ENCODE results near the gene UCK2. TPM values are rescaled to one million over a fixed set of nuclear protein-coding genes. Genes with fewer than 3 reads are reported as not detected.

The UCK2 gene
- total and polyA plus RNA-seq, 2 donors (not counting 3 experiments of a cell fraction or from before 2014, with no cell fraction given), result 62.3 to 74.7 TPM

DNA sequence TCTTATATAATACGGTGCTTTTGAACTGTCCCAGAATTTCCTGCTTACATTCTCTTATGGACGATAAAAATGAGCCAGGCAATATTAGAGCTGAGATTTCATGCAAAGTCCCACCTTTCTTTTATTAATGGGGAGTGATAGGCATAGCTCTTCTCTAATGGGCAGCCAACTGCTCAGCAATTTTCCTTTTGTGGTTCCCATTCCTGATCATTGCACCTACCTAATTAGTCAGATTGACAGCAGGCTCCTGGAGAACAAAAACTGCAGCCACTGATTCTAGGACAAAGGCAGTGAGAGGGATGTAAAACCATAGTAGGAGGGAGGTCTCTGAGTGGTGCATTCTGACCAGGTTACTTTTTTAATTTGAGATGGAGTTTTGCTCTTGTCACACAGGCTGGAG is 110.4 kb downstream of the UCK2 start:
- dilution Hi-C loops (cut with MboI; ENCODE audit: extremely low pct_ligation_motif_present, low sequenced_read_pairs) (no loop called here), intact Hi-C loops (cut with micrococcal nuclease) (no loop called here)
- Histone ChIP-seq H4K20me1 (replicated peaks; ENCODE audit: control insufficient read depth, extremely low read depth, insufficient read depth, low read length) (no peaks in the 10 kb centered on the region), H3K79me2 (ENCODE audit: control insufficient read depth, insufficient read depth, low read length) (no peaks in the 10 kb centered on the region), H2AFZ (ENCODE audit: low read depth, low read length) (no peak overlapping the region), H3K27ac (ENCODE audit: insufficient read depth, low read depth, low read length) (no peak overlapping the region), H3K9me1 (replicated peaks; ENCODE audit: control insufficient read depth, extremely low read depth, insufficient read depth, low read length) (no peaks in the 10 kb centered on the region), H3K4me1 (ENCODE audit: control insufficient read depth, extremely low read depth, insufficient read depth, low read length) (no peaks in the 10 kb centered on the region), H3K4me3 (replicated peaks in 1 of 3; ENCODE audit: insufficient read depth in 1 of 3, low read depth in 1 of 3, low read length in 3 of 3) (no peak overlapping the region), H3K27me3 (ENCODE audit: control insufficient read depth in 2 of 2, insufficient read depth in 2 of 2, low read length in 2 of 2) (no peaks in the 10 kb centered on the region), H3K4me2 (ENCODE audit: insufficient read depth, low read length) (no peak overlapping the region), H3K9me3 (replicated peaks; ENCODE audit: control insufficient read depth, insufficient read depth, low read length) (no peaks in the 10 kb centered on the region), H3K9ac (replicated peaks; ENCODE audit: extremely low read depth, insufficient read depth, low read length) (no peak overlapping the region), H3K36me3 (ENCODE audit: control insufficient read depth in 2 of 2, extremely low read depth in 1 of 2, insufficient read depth in 2 of 2, low read length in 2 of 2) (no peaks in the 10 kb centered on the region)
- DNase-seq (ENCODE audit: low read depth, low spot score) (no peak), FAIRE-seq (no peak)
- ChIA-PET POLR2A (no interaction called here), CTCF (interaction anchor here (1.0 to 5.0 kb wide), 3 partner anchors 9 to 13 kb away, joined by 3 to 37 read pairs (median 3); no protein-coding TSS in a partner anchor)
- no TSS peak for BruUV-seq (replicated peaks)
- TF ChIP-seq FOS (IDR thresholded peaks at IDR 0.05; ENCODE audit: borderline replicate concordance, insufficient read depth, low read length) (no peak), EZH2 (IDR thresholded peaks at IDR 0.05; ENCODE audit: borderline replicate concordance, low read depth, low read length, severe bottlenecking) (no peak), POLR2AphosphoS5 (IDR thresholded peaks at IDR 0.05; ENCODE audit: insufficient read depth, low read depth, low read length) (no peak), GATA2 (IDR thresholded peaks at IDR 0.05; ENCODE audit: insufficient read depth, insufficient read length, low read depth, low read length) (no peak), JUN (IDR thresholded peaks at IDR 0.05; ENCODE audit: borderline replicate concordance, insufficient read depth, insufficient read length, low read depth) (no peak)
- TF ChIP-seq, protein P1, sequence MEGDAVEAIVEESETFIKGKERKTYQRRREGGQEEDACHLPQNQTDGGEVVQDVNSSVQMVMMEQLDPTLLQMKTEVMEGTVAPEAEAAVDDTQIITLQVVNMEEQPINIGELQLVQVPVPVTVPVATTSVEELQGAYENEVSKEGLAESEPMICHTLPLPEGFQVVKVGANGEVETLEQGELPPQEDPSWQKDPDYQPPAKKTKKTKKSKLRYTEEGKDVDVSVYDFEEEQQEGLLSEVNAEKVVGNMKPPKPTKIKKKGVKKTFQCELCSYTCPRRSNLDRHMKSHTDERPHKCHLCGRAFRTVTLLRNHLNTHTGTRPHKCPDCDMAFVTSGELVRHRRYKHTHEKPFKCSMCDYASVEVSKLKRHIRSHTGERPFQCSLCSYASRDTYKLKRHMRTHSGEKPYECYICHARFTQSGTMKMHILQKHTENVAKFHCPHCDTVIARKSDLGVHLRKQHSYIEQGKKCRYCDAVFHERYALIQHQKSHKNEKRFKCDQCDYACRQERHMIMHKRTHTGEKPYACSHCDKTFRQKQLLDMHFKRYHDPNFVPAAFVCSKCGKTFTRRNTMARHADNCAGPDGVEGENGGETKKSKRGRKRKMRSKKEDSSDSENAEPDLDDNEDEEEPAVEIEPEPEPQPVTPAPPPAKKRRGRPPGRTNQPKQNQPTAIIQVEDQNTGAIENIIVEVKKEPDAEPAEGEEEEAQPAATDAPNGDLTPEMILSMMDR (IDR thresholded peaks at IDR 0.05; ENCODE audit: extremely low read depth in 1 of 2, insufficient read depth in 1 of 2, low read depth in 1 of 2, low read length in 2 of 2), result no peak
- TF ChIP-seq, protein P2, sequence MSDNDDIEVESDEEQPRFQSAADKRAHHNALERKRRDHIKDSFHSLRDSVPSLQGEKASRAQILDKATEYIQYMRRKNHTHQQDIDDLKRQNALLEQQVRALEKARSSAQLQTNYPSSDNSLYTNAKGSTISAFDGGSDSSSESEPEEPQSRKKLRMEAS (IDR thresholded peaks at IDR 0.05; ENCODE audit: insufficient read depth, insufficient read length), result no peak
